HG02759 (cell line): ENCODE data around the gene ASPHD2.
A peak's percentile ranks its signal among the peaks of the same experiment; 100 is the strongest.
"Not testable (repeated sequence)": the region's sequence is repeated elsewhere in the genome, so short reads cannot be mapped to it uniquely, and the experiment has no call there.

Experiments
- ATAC-seq: cut with Tn5 transposase; IDR thresholded peaks from one replicate; pipeline ENCODE4 v1.9.1; 2021; ENCODE audit warnings: mild to moderate bottlenecking, moderate library complexity; ENCODE audit not compliant: unreplicated experiment

Gene ASPHD2, protein sequence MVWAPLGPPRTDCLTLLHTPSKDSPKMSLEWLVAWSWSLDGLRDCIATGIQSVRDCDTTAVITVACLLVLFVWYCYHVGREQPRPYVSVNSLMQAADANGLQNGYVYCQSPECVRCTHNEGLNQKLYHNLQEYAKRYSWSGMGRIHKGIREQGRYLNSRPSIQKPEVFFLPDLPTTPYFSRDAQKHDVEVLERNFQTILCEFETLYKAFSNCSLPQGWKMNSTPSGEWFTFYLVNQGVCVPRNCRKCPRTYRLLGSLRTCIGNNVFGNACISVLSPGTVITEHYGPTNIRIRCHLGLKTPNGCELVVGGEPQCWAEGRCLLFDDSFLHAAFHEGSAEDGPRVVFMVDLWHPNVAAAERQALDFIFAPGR

GRCh38 chr22:26428515-26429457 is at the start of gene ASPHD2:
TSS of gene ASPHD2 (plus strand) at chr22:26429260. CDS start at chr22:26433616, 4,356 bp downstream.
- peak; percentile 76 for ATAC-seq

DNA sequence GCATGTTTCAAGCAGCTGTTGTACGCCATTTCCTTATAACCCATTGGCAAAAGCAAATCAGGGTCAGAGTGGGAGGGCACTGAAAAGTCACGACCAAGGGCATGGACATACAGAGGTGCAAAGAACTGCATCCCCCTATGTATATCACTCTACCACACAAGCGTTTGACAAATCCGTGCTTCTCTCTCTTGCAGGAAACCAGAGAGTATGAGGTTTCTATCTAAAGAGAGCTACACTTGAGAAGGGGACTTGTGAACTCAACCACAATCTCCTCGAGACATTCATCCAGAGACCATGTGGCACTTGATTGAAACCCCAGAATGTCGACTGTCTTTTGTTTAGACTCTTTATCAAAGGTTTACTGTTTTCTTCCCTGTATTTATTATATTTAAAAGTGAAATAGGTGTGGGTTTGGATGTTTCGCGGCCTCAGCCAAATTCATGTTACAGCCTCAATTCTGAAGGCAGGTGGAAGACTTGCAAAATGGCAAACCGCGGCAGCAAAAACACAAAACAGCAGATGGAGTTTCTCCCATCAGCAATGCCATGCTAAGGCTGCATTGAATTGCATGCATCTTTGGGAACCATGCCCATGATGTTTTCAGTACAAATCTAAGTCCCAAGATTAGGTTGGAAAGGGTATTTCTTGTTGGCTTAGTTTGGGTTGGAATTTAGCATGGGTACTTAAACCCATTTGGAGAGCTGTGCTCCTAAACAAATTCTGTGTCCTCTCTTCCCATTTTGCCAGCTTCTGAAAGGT is 48.8 kb upstream of the ASPHD2 start:
- no peak for ATAC-seq

DNA sequence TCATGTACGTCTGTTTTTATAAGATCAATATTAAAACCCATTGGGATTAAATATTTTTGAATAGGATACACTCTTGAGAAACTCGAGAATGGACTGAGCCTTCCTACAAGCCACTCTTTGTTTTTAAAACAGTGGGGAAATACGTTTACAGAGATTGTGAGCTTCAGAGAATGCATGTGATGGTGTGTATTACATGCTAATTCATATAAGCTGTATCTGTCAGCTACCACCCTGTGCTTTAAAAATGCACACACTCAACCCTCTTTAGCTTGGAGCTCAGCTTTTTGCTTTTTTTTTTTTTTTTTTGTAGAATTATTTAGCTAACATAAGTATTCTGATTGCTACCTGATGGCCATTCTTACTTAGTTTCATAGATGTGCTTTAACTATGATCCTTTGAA is 46.3 kb upstream of the ASPHD2 start:
- ATAC-seq = no peak

DNA sequence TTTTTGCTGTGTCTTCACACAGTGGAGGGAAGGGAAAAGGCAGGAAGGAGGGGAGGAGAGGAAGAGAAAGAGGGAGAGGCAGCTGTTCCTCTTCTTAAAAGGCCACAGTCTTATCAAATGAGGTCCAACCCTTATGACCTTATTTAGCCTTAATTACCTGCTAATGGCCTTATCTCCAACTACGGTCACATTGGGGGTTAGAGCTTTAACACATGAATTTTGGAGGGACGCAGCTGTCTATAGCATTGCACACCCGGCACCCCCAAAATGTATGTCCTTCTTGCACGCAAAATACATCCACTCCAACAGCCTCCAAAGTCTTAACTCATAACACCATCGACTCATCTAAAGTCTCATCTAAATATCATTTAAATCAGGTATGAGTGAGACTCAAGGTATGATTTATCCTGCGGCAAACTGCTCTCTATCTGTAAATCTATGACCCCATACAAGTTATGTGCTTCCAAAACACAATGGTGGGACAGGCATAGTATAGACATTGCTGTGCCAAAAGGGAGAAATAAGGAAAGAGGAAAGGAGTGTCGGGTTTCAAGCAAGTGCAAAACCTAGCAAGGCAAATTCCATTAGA is 45.0 kb upstream of the ASPHD2 start:
- ATAC-seq = no peak

DNA sequence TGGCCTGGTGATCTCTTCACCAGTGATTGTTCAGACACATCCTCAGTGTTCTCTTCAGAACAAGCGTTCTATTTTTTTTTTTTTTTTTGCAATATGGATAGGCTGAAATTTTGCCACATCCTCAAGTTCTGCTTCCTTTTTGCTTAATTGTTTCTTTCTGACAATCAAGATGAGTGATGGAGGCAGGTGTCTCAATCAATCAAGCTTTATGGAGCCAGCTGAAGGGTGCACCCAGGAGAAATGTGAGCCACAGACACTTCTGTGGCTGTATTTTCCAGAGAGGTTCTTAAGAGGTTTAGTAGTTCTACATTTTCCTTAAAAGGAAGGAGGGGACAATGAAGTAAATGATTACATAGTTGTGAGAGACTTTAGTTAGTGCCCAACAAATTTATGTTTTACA is 43.9 kb upstream of the ASPHD2 start:
- no peak for ATAC-seq

DNA sequence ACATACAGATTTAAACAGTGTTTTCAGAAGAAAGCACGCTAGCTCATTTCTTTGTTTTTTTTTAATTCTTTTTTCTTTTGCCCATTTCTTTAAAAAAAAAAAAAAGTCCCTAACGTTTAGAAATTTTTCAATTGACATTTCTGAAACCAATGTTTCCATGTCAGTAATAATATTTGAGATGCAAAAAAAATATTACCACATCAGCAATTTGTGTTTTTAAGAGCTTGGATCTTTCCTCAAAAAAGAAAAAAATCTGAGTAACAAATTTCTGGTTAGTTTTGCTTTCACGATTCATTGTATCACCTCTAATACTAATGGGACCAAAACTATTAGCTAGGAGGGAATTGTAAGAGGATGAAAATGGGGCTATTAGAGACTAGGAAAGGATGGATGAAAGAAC is 39.9 kb upstream of the ASPHD2 start:
- ATAC-seq = no peak

DNA sequence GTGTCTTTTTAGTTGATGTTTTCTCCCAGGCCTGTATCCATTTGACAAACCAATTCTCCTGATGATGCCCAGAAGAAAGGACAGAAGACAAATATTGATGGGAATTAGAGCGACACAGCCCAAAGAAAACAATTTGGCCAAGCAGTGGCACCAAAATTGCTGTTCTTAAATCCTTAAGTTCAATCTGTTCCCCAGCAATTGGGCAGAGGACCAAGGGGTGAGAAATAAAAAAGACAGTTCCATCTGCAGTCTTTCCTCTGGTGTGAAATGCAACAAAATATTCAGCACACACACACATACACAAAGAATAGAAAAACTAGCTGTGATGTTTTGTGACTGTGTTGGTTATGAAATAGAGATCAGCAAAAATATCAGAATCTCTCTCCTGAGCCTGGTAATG is 38.0 kb upstream of the ASPHD2 start:
- no peak for ATAC-seq

GRCh38 chr22:26391623-26392022 is 37.4 kb upstream of the ASPHD2 start:
- ATAC-seq = no peak

DNA sequence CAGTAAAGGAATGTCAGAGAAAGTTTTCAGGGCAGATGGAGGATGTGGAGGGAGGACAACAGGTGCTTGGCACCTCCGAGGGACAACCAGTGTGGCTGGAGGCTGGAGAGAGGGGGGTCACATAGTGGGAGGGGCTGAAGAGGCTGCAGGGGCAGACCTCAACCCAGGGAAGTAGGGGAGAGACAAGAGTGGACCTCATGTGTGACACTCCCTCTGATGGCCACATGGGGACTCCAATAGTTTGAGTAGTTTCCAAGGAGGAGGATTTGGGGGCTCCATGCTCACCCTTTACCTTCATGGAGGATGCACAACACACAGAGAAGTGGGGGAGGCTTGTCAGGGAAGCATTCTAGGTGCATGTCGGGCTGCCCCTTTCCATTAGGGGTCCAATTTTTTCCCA is 35.1 kb upstream of the ASPHD2 start:
- no peak for ATAC-seq

DNA sequence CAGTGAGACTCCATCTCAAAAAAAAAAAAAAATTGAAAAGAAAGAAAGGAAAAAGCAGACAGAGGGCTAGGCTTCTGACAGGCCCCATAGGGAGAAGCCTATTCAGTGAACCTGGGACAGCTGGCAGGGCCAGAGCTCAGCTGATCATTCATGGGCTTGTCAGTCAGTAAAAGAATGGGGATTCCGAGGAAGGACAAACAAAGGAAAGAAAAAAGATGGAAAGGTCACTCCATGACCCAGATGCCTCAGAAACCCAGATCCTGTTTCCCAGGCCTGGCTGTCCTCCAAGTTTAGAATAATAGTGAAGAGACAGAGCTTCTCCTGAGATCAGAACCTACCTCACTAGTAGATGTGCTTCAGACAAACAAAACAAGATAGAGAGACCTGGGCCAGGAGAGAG is 34.3 kb upstream of the ASPHD2 start:
- no peak for ATAC-seq

DNA sequence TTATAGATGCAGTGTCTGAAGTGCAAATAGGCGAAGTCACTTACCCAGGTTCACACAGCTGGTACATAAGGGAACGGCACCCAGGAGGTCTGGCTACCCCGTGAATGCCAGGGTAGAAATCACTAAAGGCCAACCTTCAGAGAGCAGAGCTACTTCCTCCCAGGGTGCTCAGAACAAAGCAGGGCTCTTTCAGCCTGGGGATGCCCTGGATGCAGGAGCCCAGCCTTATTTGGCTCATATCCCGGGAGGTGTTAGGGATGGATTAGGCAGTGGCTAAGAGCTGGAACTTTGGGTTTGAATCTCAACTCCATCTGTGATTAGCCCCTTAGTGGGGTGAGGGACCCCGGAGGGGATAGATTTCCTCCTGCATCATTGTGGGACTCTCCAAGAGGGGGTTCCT is 33.1 kb upstream of the ASPHD2 start:
- ATAC-seq = no peak

DNA sequence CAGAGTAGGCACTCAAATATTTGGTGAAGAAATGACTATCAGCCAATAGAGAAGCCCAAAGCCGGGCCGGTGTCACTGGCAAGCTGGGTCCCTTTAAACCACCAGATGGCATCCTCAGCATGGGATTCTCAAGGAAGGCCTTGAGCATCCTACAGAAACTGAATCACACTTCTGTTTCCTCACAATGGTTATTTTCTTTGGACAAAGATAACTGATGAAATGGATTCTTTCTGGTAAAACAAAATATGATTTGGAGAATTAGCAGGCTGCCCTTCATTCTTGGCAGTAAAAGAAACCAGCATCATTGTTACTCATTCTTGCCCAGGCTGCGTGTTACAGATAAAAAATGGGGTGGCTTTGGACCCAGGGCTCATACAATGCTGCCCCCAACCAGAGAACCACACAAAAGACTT is 30.3 kb upstream of the ASPHD2 start:
- ATAC-seq = no peak

DNA sequence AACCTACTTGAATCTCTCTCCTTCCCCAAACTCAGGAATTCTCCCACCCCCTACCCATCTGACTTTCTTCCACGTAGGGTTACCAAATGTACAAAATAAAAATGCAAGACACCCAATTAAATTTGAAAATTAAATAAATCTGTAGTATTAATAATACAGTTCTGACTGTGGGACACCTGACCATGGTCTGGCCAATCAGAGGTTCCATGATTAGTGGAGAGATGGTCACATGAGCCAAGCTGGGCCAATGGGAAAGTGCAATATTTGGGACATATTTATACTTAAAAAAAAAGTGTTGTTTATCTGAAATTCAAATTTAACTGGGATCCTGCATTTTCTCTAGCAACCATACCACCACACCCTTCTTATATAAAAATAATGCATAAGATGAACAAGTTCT is 29.8 kb upstream of the ASPHD2 start:
- ATAC-seq = no peak

DNA sequence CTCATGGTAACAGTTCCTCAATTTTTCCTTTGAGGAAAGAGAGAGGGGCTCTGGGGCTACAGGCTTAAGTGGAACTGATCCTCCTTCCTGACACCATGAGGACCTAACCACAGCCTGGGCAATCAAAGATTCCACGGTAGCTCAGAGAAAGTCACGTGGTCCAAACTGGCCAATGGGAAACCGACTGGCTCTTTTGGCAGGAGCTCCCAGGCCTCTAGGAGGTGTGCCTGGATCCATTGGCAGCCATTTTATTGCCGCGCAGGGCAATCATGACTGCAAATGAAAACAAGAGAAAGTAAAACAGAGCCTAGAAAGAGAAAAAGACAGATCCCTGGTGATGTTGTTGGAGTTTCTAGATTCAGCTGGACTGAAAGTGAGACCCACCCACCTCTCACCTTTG is 27.3 kb upstream of the ASPHD2 start:
- no peak for ATAC-seq

DNA sequence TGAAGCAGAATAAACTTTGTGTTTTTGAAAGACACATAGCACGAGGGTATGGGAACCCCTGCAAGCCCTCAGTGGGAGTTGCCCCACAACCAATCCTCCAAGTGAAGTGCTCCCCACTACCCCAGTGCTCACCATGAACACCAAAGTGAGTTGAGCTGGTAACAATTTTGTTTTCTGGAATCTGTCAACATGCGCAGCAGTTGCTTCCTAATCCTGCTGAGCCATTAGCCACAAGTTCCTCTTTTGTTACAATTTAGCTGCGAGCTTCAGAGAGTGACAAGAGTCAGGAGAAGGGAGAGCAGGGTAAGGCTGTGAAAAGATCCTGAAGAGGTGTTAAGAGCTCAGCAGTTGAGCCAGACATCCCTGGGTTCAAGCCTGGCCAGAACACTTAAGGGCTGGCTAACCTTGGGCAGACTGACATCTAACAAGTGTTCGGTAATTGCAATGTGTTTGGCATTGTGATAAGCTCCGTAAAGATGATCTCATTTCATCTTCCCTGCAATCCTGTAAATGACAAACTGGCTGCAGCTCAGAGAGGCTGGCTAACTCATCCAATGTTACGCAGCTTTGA is 24.1 kb upstream of the ASPHD2 start:
- ATAC-seq = no peak

DNA sequence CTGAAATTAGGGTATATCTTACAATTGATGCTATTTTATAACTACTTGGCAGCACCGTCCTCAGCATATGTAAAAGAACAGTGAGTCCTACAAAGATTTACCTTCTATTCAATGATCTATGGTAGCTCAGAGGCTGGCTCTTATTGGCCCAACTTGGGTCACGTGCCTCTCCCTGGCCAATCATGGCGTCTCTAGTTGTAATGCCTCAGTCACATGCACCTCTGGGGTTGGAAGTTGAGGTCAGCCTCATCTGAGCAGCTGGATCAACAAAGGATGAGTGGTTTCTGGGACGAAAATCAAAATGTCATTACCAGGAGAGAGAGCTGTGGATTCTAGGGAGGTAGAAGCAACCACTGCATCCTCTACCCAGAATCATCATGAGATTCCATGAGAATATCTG is 22.9 kb upstream of the ASPHD2 start:
- no peak for ATAC-seq

DNA sequence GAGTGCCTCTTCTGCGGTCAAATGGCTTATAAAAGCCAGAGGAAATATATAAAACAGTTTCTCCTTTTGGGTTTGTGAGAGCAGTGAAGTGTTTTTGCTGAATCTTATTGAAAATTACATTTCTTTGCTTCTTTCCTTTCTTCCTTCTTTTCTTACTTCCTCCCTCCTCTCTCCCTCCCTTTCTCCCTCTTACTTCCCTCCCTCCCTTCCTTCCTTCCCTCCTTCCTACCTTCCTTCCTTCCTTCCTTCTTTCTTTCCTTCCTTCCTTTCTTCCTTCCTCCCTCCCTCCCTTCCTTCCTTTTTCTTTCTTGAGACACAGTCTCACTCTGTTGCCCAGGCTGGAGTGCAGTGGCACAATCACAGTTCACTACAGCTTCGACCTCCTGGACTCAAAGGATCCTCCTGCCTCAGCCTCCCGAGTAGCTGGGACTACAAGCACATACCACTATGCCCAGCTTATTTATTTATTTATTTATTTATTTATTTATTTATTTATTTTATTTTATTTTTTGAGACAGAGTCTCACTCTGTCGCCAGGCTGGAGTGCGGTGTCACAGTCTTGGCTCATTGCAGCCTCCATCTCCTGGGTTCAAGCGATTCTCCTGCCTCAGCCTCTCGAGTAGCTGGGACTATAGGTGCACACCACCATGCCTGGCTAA is 20.4 kb upstream of the ASPHD2 start:
- not testable (repeated sequence) for ATAC-seq

DNA sequence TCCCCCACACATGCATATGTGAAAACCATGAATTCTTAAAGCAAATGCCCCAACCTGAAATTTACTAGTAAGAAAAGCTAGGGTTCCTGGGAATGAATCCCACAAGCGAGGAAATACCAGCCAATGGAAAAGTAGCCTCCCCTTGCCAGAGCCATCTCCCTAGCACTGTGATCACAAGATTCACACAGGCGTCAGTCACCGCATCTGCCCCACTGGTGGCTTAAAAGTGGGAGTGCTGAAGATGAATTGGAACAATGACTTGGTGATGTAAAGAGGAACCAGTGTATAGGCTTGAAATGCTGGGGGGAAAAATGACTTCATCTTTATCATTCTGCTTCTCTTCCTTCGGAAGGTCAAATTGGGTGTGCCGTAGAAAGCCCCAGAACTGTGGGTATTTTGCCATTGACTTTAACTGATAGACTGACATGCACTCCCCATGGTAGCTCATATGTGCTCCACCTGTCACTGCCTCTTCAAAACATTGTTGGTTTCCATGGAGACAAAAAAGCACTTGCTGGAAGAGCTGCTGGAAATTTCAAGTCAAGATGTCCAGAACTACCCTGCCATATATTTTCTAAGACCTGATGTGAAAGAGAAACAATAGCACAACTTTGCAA is 19.2 kb upstream of the ASPHD2 start:
- no peak for ATAC-seq

GRCh38 chr22:26410386-26410785 is 18.7 kb upstream of the ASPHD2 start:
- ATAC-seq = no peak

GRCh38 chr22:26414347-26414746 is 14.7 kb upstream of the ASPHD2 start:
- no peak for ATAC-seq
